ENCODE data around the gene CDK5R1.

DNA sequence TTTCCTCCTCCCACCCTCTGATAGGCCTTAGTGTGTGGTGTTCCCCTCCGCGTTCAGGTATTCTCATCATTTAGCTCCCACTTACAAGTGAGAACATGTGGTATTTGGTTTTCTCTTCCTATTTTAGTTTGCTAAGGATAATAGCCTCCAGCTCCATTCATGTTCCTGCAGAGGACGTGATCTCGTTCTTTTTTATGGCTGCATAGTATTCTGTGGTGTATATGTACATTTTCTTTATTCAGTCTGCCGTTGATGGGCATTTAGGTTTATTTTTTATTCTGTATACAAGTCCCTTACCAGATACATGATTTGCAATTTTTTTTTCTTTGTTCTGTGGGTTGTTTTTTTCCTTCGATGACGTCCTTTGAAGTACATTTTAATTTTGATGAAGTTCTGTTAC is 18.8 kb upstream of the CDK5R1 start:
- no peak for TF ChIP-seq EZH2 (IDR thresholded peaks at IDR 0.05; ENCODE audit: low read length, missing control alignments)
- TF ChIP-seq, protein P1, sequence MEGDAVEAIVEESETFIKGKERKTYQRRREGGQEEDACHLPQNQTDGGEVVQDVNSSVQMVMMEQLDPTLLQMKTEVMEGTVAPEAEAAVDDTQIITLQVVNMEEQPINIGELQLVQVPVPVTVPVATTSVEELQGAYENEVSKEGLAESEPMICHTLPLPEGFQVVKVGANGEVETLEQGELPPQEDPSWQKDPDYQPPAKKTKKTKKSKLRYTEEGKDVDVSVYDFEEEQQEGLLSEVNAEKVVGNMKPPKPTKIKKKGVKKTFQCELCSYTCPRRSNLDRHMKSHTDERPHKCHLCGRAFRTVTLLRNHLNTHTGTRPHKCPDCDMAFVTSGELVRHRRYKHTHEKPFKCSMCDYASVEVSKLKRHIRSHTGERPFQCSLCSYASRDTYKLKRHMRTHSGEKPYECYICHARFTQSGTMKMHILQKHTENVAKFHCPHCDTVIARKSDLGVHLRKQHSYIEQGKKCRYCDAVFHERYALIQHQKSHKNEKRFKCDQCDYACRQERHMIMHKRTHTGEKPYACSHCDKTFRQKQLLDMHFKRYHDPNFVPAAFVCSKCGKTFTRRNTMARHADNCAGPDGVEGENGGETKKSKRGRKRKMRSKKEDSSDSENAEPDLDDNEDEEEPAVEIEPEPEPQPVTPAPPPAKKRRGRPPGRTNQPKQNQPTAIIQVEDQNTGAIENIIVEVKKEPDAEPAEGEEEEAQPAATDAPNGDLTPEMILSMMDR (conservative IDR thresholded peaks at IDR 0.05 in 1 of 2, IDR thresholded peaks at IDR 0.05 in 1 of 2; ENCODE audit: low read depth in 1 of 2, low read length in 2 of 2), result no peak

All from fibroblast of lung (primary cell).